ENCODE data around the gene MAPKAPK5. TPM values are rescaled to one million over a fixed set of nuclear protein-coding genes. Genes with fewer than 3 reads are reported as not detected.
A peak's percentile ranks its signal among the peaks of the same experiment; 100 is the strongest.

Gene MAPKAPK5
- total and polyA plus RNA-seq, 9 of the 15 experiments (the other 6 are each of a cell fraction or from before 2014, with no cell fraction given) = 11.6 to 72.1 (median 60.4) TPM

- TF ChIP-seq CBX3 (IDR thresholded peaks at IDR 0.05; ENCODE audit: borderline replicate concordance in 1 of 2, low read length in 2 of 2) (0 out of 3 replicates have a peak, but pooled peaks of 1 of the 2 experiments have one; percentile 14), KAT2B (IDR thresholded peaks at IDR 0.05; ENCODE audit: low read depth, low read length) (no peak), TAF1 (IDR thresholded peaks at IDR 0.05; ENCODE audit: control insufficient read depth, extremely low read depth, insufficient read depth, low read length, severe bottlenecking) (no peak), TAF15 (IDR thresholded peaks at IDR 0.05; ENCODE audit: low read depth, low read length) (no peak), SMC3 (conservative IDR thresholded peaks at IDR 0.05; ENCODE audit: insufficient read depth, low read depth, low read length) (peak; percentile 90), KDM5B (IDR thresholded peaks at IDR 0.05; ENCODE audit: insufficient replicate concordance, low read depth, low read length) (no peak), MAX (CRISPR knock-in tag; IDR thresholded peaks at IDR 0.05) (no peak), WHSC1 (IDR thresholded peaks at IDR 0.05; ENCODE audit: low read length) (no peak), HMG20A (CRISPR knock-in tag; conservative IDR thresholded peaks at IDR 0.05) (no peak), E4F1 (CRISPR knock-in tag; IDR thresholded peaks at IDR 0.05; ENCODE audit: borderline replicate concordance) (no peak), BDP1 (IDR thresholded peaks at IDR 0.05; ENCODE audit: insufficient read depth, insufficient read length) (no peak), ILF3 (IDR thresholded peaks at IDR 0.05; ENCODE audit: borderline replicate concordance) (no peak), U2AF2 (optimal IDR thresholded peaks at IDR 0.05; ENCODE audit: low read depth, low read length) (no peak), DEAF1 (CRISPR knock-in tag; IDR thresholded peaks at IDR 0.05) (peak; percentile 79), BMI1 (IDR thresholded peaks at IDR 0.05; ENCODE audit: low read length) (no peak), GTF2A2 (tag; IDR thresholded peaks at IDR 0.05) (no peak), MYC (IDR thresholded peaks at IDR 0.05; ENCODE audit: low read depth, low read length) (0 out of 2 replicates have a peak, but pooled peaks have one; percentile 20), MYC (CRISPR knock-in tag; IDR thresholded peaks at IDR 0.05; ENCODE audit: borderline replicate concordance, low read depth) (no peak), RAD21 (CRISPR knock-in tag; conservative IDR thresholded peaks at IDR 0.05 in 1 of 2, IDR thresholded peaks at IDR 0.05 in 1 of 2) (peak; percentile 87 to 96), SMAD3 (CRISPR knock-in tag; conservative IDR thresholded peaks at IDR 0.05) (no peak), MTA3 (IDR thresholded peaks at IDR 0.05; ENCODE audit: borderline replicate concordance) (0 out of 2 replicates have a peak, but pooled peaks have one; percentile 21), NR2F6 (CRISPR knock-in tag; IDR thresholded peaks at IDR 0.05) (no peak), ZNF224 (CRISPR knock-in tag; IDR thresholded peaks at IDR 0.05) (no peak), GABPB2 (CRISPR knock-in tag; conservative IDR thresholded peaks at IDR 0.05) (no peak)
These were observed 28.9 kb upstream of the MAPKAPK5 start (continued) for GRCh38 chr12:111812881-111813741.
